H9 (cell line): Measurements from ENCODE around the gene PHKA2. TPM values are rescaled to one million over a fixed set of nuclear protein-coding genes. Genes with fewer than 3 reads are reported as not detected.

ENCODE experiments used
- DNase-seq: peaks from one replicate; pipeline ENCODE4 v3.0.0-alpha.2; 2017
- H2AFZ ChIP-seq: one replicate; pipeline ENCODE4 v1.6.1; 2013; ENCODE audit warnings: mild to moderate bottlenecking, low read length, control low read depth, moderate library complexity
- H2AK5ac ChIP-seq: 2 replicates; pipeline ENCODE4 v1.6.1; 2013; ENCODE audit warnings: low read length, control low read depth, mixed read lengths; ENCODE audit not compliant: insufficient read length
- H2BK120ac ChIP-seq: one replicate; pipeline ENCODE4 v1.6.1; 2013; ENCODE audit warnings: low read depth, mild to moderate bottlenecking, low read length, control low read depth, inconsistent platforms; ENCODE audit not compliant: poor library complexity, severe bottlenecking
- H2BK12ac ChIP-seq: 2 replicates; pipeline ENCODE4 v1.6.1; 2013; ENCODE audit warnings: low read length, control low read depth, mixed read lengths, low read depth; ENCODE audit not compliant: insufficient read length
- H2BK15ac ChIP-seq: 2 replicates; pipeline ENCODE4 v1.6.1; 2013; ENCODE audit warnings: low read depth, low read length, control low read depth
- H2BK20ac ChIP-seq: one replicate; pipeline ENCODE4 v1.6.1; 2013; ENCODE audit warnings: low read depth, mild to moderate bottlenecking, low read length, control low read depth, inconsistent platforms; ENCODE audit not compliant: poor library complexity, severe bottlenecking
- H2BK5ac ChIP-seq: 2 replicates; pipeline ENCODE4 v1.6.1; 2013; ENCODE audit warnings: low read length, control low read depth, mixed read lengths; ENCODE audit not compliant: insufficient read length
- H3K14ac ChIP-seq: 2 replicates; pipeline ENCODE4 v1.6.1; 2013; ENCODE audit warnings: low read length, control low read depth; ENCODE audit not compliant: insufficient read depth
- H3K18ac ChIP-seq: 2 replicates; pipeline ENCODE4 v1.6.1; 2013; ENCODE audit warnings: low read depth, mild to moderate bottlenecking, mixed read lengths, low read length, control low read depth; ENCODE audit not compliant: insufficient read length
- H3K23ac ChIP-seq: 2 replicates; pipeline ENCODE4 v1.6.1; 2013; ENCODE audit warnings: low read length, control low read depth, mixed read lengths, low read depth; ENCODE audit not compliant: insufficient read length
- H3K23me2 ChIP-seq: 2 replicates; pipeline ENCODE4 v1.6.1; 2013; ENCODE audit warnings: low read depth, mild to moderate bottlenecking, mixed read lengths, low read length, control low read depth; ENCODE audit not compliant: insufficient read length, poor library complexity, severe bottlenecking
- H3K27ac ChIP-seq: 2 replicates; pipeline ENCODE4 v1.5.1; 2013; ENCODE audit warnings: low read length, control low read depth, mixed read lengths, low read depth; ENCODE audit not compliant: insufficient read length
- H3K27me3 ChIP-seq: 2 replicates; pipeline ENCODE4 v1.6.1; 2013; ENCODE audit warnings: low read length, control low read depth, inconsistent platforms; ENCODE audit not compliant: insufficient read depth
- H3K4ac ChIP-seq: 2 replicates; pipeline ENCODE4 v1.6.1; 2013; ENCODE audit warnings: low read depth, mild to moderate bottlenecking, control low read depth, inconsistent platforms, low read length, moderate library complexity
- H3K4me1 ChIP-seq: 2 replicates; pipeline ENCODE4 v1.6.1; 2013; ENCODE audit warnings: low read length, control low read depth, inconsistent platforms; ENCODE audit not compliant: insufficient read depth
- H3K4me2 ChIP-seq: 2 replicates; pipeline ENCODE4 v1.6.1; 2013; ENCODE audit warnings: low read length, control low read depth, mixed read lengths; ENCODE audit not compliant: insufficient read length, insufficient read depth
- H3K56ac ChIP-seq: 2 replicates; pipeline ENCODE4 v1.6.1; 2013; ENCODE audit warnings: low read depth, mild to moderate bottlenecking, mixed read lengths, low read length, control low read depth; ENCODE audit not compliant: insufficient read length
- H3K79me1 ChIP-seq: 2 replicates; pipeline ENCODE4 v1.6.1; 2013; ENCODE audit warnings: low read depth, mild to moderate bottlenecking, moderate library complexity, low read length, control low read depth, inconsistent platforms; ENCODE audit not compliant: insufficient read depth, poor library complexity, severe bottlenecking
- H3K79me2 ChIP-seq: 2 replicates; pipeline ENCODE4 v1.6.1; 2013; ENCODE audit warnings: low read length, control low read depth, inconsistent platforms; ENCODE audit not compliant: insufficient read depth
- H3K9ac ChIP-seq: 2 replicates; pipeline ENCODE4 v1.6.1; 2013; ENCODE audit warnings: low read length, control low read depth, mixed read lengths; ENCODE audit not compliant: insufficient read length; ENCODE audit errors: extremely low read depth
- H3K9me3 ChIP-seq: one replicate; pipeline ENCODE4 v1.6.1; 2013; ENCODE audit warnings: low read depth, low read length, inconsistent platforms; ENCODE audit not compliant: control insufficient read depth
- H3T11ph ChIP-seq: one replicate; pipeline ENCODE4 v1.6.1; 2013; ENCODE audit warnings: mild to moderate bottlenecking, low read length, control low read depth, inconsistent platforms
- H4K20me1 ChIP-seq: one replicate; pipeline ENCODE4 v1.6.1; 2013; ENCODE audit not compliant: control insufficient read depth, insufficient read length, insufficient read depth
- H4K5ac ChIP-seq: 2 replicates; pipeline ENCODE4 v1.6.1; 2013; ENCODE audit warnings: low read depth, mild to moderate bottlenecking, mixed read lengths, low read length, control low read depth; ENCODE audit not compliant: insufficient read length
- H4K8ac ChIP-seq: replicated peaks from 2 replicates; pipeline ENCODE4 v1.6.1; 2013; ENCODE audit warnings: low read length, control low read depth, mixed read lengths, low read depth; ENCODE audit not compliant: insufficient read length
- H4K91ac ChIP-seq: 2 replicates; pipeline ENCODE4 v1.6.1; 2013; ENCODE audit warnings: low read depth, mild to moderate bottlenecking, moderate library complexity, mixed read lengths, low read length, control low read depth; ENCODE audit not compliant: insufficient read length
- H3K27ac Mint-ChIP-seq, 3 experiments: 2 replicates in 2 of 3; 3 replicates in 1 of 3; pipeline ENCODE4 v1.8.0; 2020 to 2021; ENCODE audit warnings: mixed read lengths in 3 of 3, mild to moderate bottlenecking in 1 of 3, moderate library complexity in 1 of 3
- H3K27me3 Mint-ChIP-seq: 2 replicates; pipeline ENCODE4 v1.8.0; 2021; ENCODE audit warnings: low read depth, mild to moderate bottlenecking, moderate library complexity, mixed read lengths
- H3K36me3 Mint-ChIP-seq, 3 experiments: 2 replicates in 2 of 3; 3 replicates in 1 of 3; pipeline ENCODE4 v1.8.0; 2020 to 2021; ENCODE audit warnings: low read depth in 3 of 3, mixed read lengths in 3 of 3; ENCODE audit not compliant: insufficient read depth in 1 of 3
- H3K4me1 Mint-ChIP-seq, 2 experiments: 2 replicates each; pipeline ENCODE4 v1.8.0; 2020; ENCODE audit warnings: mixed read lengths in 2 of 2
- H3K4me3 Mint-ChIP-seq, 2 experiments: 2 replicates in 1 of 2; 3 replicates in 1 of 2; pipeline ENCODE4 v1.8.0; 2020 to 2021; ENCODE audit warnings: mild to moderate bottlenecking in 2 of 2, mixed read lengths in 2 of 2, moderate library complexity in 1 of 2
- H3K9me3 Mint-ChIP-seq, 2 experiments: 2 replicates in 1 of 2; 3 replicates in 1 of 2; pipeline ENCODE4 v1.8.0; 2020; ENCODE audit warnings: mild to moderate bottlenecking in 2 of 2, mixed read lengths in 2 of 2, moderate library complexity in 1 of 2
- CTCF ChIP-seq: fragments of 200-600 bp; sonication (generic); conservative IDR thresholded peaks from 3 replicates; pipeline ENCODE4 v1.8.0; 2021; ENCODE audit warnings: antibody characterized with exemption, mild to moderate bottlenecking
- WGBS: extraction: QIAGEN DNeasy Blood & Tissue Kit; methylation state at CpG from one replicate; pipeline ENCODE4 v1.1.7; 2013; ENCODE audit warnings: missing lambda C conversion rate, low lambda C conversion rate, mixed read lengths; ENCODE audit not compliant: insufficient read length; ENCODE audit errors: extremely low coverage; 5-methylcytosine and 5-hydroxymethylcytosine counted together
- total RNA-seq: library from RNA; stranded (reverse); gene quantifications from 2 replicates; pipeline ENCODE4 v1.2.1, GENCODE V29; 2021

The PHKA2 gene
- total RNA-seq, 1 experiment from 2014 or later: 24.2 TPM

GRCh38 chrX:18917831-18918230 is 66.1 kb downstream of the PHKA2 start:
- Histone ChIP-seq H3K18ac (no peak overlapping the region), H2BK120ac (no peak overlapping the region), H4K91ac (no peak overlapping the region), H3K9ac (no peak overlapping the region), H3K79me2 (no peaks in the 10 kb centered on the region), H2AK5ac (no peak overlapping the region), H3K23ac (no peak overlapping the region), H2BK5ac (no peak overlapping the region), H3K4me2 (no peak overlapping the region), H4K20me1 (no peaks in the 10 kb centered on the region), H2BK12ac (no peak overlapping the region), H2BK20ac (no peak overlapping the region), H4K5ac (no peak overlapping the region), H3T11ph (no peak overlapping the region), H3K79me1 (no peaks in the 10 kb centered on the region), H3K14ac (no peak overlapping the region), H4K8ac (no peak overlapping the region), H2AFZ (no peak overlapping the region), H3K9me3 (peaks cover 38% of the 10 kb centered on the region), H3K27me3 (no peaks in the 10 kb centered on the region), H2BK15ac (no peak overlapping the region), H3K27ac (no peak overlapping the region), H3K23me2 (no peaks in the 10 kb centered on the region), H3K56ac (no peak overlapping the region), H3K4ac (no peak overlapping the region), H3K4me1 (no peaks in the 10 kb centered on the region)
- Mint-ChIP-seq H3K36me3 (peaks cover 28 to 65% (median 43%) of the 10 kb centered on the region in 3 experiments), H3K4me1 (no peaks in the 10 kb centered on the region), H3K27me3 (no peaks in the 10 kb centered on the region; the same call in 1 of the 2 replicates), H3K4me3 (no peak overlapping the region), H3K27ac (no peak overlapping the region), H3K9me3 (peaks cover 54 to 71% of the 10 kb centered on the region in 2 experiments)
- no peak for DNase-seq
- TF ChIP-seq CTCF: no peak
- no CpG with 5 or more reads among the region's 7 CpGs for WGBS
